WTC11 (cell line): ENCODE results near the gene NR3C2.

Experiments used
- ARID4B ChIP-seq: sonication (generic); formaldehyde crosslinking; IDR thresholded peaks from 2 replicates; pipeline ENCODE4 v1.8.0; 2023; ENCODE audit warnings: missing genetic modification reagents, mild to moderate bottlenecking, borderline replicate concordance
- ZNF121 ChIP-seq: sonication (generic); formaldehyde crosslinking; IDR thresholded peaks from 2 replicates; pipeline ENCODE4 v1.8.0; 2023; ENCODE audit warnings: missing genetic modification reagents

DNA sequence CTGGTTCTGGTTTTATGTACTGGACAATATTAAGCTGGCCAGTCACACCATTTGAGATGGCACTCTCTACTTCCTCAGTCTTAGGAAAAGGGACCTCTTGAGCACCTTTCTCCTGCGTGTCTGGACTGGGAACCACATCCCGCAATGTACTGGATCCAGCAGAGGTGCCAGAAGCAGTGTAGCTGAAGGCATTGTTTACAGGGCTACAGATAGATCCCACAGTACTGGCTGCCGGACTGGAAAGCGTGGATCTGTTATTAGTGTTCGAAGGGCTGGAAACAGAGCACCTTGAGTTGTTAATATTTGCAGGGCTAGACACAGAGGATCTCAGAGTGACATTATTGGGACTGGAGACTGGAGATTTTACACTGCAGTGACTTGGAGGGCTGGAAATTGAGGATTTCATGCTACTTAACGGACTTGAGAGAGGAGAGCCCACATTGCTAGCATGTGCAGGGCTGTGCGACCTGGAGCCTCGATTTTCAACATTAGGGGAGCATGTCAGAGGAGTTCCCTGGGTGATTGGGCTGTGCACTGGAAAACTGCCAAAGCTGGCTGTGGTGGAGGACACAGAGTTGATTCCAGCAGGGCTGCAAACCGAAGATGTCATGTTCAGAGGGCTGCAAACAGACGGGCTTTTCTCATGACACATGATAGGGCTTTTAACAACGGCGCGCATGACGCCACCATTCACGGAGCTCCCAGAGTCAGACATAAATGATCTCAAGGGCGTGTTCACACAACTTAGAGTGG, 6.4 kb downstream of the NR3C2 start:
- TF ChIP-seq ARID4B (CRISPR knock-in tag) (no peak), ZNF121 (CRISPR knock-in tag) (no peak)
